HG02571 (cell line): Measurements from ENCODE around the gene EMCN.
"Not testable (repeated sequence)": the region's sequence is repeated elsewhere in the genome, so short reads cannot be mapped to it uniquely, and the experiment has no call there.

Experiments used
- ATAC-seq: cut with Tn5 transposase; IDR thresholded peaks from one replicate; pipeline ENCODE4 v1.9.1; 2021; ENCODE audit warnings: mild to moderate bottlenecking, moderate library complexity; ENCODE audit not compliant: unreplicated experiment

Gene EMCN

DNA sequence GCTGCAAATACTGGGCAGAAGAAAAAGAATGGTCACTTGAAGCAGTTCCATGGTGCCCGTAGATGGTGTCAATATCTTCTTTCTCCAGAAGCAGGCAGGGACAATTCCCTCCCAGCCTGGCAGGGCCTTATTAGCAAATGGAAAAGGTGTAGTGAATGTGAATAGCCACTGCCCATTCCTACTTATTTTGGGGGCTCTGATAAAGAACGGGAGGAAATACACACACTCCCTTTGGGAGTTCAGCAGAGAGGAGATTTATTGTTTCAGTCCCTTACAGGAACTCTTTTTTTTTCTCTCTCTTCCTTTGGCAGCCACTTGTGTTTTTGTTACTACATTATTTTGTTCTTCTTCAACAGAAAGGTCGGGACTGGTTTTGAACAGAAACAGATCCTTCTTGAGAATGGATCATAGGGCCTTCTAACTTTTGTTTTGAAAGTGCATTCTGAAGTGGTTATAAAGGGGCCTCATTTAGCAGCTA is at the start of gene EMCN:
Gene EMCN, minus strand, starts transcription at position 159 of the 478 bp plus-strand sequence. Its CDS starts 108 bp downstream, at position 51.
- no peak for ATAC-seq

GRCh38 chr4:100566396-100566795 is 48.6 kb upstream of the EMCN start:
- ATAC-seq = no peak

DNA sequence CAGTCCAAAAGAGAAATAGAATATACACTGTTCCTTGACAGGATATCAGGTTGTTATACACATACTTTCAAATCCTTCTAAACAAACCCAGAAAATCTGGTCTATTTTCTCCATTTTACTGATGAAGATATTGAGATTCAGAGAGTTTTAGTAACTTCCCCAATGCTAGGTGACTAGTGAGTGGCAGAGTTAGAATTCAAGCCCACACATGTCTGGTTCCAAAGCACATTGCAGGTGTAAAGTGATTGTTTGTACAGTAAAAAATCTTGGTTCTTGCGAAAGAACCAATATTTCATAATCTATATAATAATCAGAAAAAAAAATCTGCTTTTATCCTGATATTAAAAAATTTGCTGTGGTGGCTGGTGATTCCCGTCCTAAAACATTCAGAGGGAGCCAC is 39.5 kb upstream of the EMCN start:
- no peak for ATAC-seq

GRCh38 chr4:100555611-100556337 is 38.0 kb upstream of the EMCN start:
- ATAC-seq = no peak

- ATAC-seq = no peak
These were observed 30.4 kb upstream of the EMCN start for GRCh38 chr4:100548200-100548560.

DNA sequence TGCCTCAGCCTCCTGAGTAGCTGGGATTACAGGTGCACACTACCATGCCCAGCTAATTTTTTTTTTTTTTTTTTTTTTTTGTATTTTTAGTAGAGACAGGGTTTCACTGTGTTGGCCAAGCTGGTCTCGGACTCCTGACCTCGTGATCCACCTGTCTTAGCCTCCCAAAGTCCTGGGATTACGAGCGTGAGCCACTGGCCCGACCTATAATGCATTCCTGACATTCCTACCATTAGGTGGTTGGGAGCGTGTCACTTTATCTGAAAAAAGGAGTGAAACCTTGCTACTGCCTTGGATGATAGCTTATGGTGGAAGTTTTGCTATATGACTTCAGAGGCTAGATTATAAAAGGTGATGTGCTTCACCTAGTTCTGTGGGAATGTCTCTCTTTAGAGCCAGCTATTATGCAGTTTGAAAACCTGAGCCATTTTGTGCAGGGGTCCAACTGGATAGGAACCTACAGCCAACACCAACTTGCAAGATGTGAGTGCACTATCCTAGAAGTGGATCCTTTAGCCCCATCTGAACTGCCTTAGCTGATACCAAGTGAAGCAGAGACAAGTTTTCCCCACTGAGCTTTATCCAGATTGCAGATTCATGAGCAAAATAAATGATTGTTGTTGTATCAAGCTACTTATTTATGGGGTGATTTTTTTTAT is 29.8 kb upstream of the EMCN start:
- no peak for ATAC-seq

DNA sequence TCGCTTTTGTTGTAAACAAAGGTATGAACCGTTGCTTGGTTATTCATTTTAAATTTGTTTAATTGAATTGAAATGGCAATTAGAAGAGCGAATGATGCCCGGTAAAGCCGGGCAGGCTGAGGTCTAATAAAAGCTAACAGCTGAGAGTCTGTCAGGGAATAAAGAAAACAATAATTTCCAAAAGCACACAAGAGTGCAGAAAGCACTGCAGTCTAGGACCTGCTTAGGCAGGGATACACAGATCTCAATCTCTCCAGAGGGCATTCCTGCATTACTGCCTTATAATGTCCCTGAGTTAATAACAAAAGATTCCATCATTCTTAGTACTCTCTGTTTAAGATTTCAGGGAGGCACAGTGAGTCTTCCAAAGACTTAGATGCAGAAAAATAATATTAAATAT is 27.6 kb upstream of the EMCN start:
- ATAC-seq = no peak

DNA sequence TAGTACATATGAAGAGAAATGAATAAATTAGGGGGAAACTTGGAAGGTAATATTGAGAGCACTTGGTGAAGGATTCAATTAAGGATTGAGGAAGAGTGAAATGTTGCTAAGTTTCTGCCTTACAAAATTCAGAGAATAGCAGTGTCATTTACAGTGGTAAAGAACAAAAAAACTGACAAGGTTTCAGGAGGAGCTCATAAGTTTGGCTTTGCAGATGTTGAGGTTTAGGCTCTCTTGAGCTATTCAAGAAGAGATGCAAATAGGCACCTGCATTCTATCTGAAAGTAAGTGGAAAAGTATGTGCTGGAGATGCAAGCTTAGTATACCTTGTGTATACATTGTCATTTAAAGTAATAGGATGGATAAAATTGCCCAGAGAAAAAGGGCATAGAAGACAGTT is 22.3 kb upstream of the EMCN start:
- ATAC-seq = no peak

DNA sequence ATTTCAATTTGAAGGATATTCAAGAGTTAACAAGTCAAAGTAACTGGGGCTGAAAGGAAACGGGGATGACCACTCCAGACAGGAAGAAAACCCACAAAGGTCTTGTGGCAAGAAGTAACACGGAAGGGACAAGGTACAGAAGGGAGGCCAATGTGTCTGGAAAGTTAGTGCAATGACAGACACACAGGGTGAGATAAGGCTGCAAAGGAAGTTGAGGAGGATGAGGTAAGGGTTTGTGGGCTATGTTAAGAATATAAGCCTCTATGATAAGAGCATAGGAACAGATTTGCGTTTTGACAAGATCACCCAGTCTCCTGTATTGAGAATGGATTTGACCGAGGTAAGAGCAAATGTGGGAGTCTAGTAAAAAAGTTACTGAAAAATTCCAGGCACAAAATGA is 21.9 kb upstream of the EMCN start:
- ATAC-seq = no peak

- ATAC-seq = no peak
These were observed 15.9 kb upstream of the EMCN start for GRCh38 chr4:100533741-100534140.

GRCh38 chr4:100530161-100530560 is 12.3 kb upstream of the EMCN start:
- not testable (repeated sequence) for ATAC-seq

- ATAC-seq = no peak
These were observed 7.9 kb upstream of the EMCN start for GRCh38 chr4:100525686-100526085.

- no peak for ATAC-seq
These were observed 1.4 kb upstream of the EMCN start for GRCh38 chr4:100519205-100519604.

DNA sequence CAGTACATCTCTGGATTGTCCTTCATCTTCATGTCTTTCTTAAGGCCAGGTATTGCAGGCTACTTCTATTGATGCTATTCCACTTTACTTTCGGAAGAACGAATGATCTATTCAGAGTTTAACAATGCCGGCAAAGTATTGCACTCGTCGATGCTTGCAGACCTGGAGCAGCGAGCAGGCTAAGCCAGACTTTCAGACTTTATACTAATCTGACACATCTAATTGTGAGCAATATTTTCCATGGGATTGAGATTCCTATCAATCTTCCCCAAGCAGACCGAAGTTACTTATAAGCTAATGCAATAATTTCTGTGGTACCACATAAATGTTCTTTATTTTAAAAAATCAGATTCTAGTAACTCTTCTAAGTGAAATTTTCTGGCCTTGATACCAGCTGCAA is 1.6 kb downstream of the EMCN start:
- ATAC-seq = no peak

GRCh38 chr4:100511896-100512295 is 5.9 kb downstream of the EMCN start:
- no peak for ATAC-seq

GRCh38 chr4:100510551-100510950 is 7.3 kb downstream of the EMCN start:
- ATAC-seq = no peak

GRCh38 chr4:100509386-100509785 is 8.4 kb downstream of the EMCN start:
- no peak for ATAC-seq

- no peak for ATAC-seq
These were observed 9.1 kb downstream of the EMCN start for GRCh38 chr4:100508691-100509090.

DNA sequence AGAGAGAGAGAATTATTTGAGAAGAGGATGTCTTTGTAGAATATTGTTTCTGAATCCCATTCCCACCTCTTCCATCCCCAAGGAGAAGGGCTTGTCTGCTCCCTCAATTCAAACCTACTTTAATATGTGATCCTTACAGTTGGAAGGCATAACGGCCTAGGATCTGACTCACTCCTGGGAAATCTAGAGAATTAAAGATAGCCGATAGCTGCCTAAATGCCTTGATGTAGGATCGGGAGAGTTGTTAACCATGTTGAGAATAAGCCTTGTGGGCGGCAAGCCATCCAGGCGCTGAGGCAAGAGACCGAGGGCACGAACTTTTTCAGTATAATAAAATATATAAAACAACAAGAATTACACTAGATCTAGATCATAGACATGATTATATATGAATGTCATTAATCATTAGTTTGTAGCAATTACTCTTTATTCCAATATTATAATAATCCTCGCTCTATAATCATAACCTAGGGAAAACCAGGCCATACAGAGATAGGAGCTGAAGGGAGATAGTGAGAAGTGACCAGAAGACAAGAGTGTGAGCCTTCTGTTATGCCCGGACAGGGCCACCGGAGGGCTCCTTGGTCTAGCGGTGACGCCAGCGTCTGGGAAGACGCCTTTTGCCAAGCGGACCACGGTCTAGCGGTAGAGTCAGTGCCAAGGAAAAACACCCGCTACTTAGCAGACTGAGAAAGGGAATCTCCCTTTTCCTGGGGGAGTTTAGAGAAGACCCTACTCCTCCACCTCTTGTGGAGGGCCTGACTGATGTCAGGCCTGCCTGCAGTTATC is 13.5 kb downstream of the EMCN start:
- no peak for ATAC-seq

- ATAC-seq = no peak
These were observed 20.0 kb downstream of the EMCN start for GRCh38 chr4:100497791-100498190.

GRCh38 chr4:100495074-100495473 is 22.7 kb downstream of the EMCN start:
- no peak for ATAC-seq

GRCh38 chr4:100494166-100494565 is 23.7 kb downstream of the EMCN start:
- no peak for ATAC-seq
